A549 (cell line): ENCODE results near the gene IRS4.

Source experiments
- CTCF ChIP-seq: fragments of >200 bp; sonication (Bioruptor Twin); formaldehyde crosslinking; IDR thresholded peaks from 3 replicates; pipeline ENCODE4 v1.5.1; 2016
- EHMT2 ChIP-seq: fragments of 200-600 bp; sonication (generic); IDR thresholded peaks from 2 replicates; pipeline ENCODE4 v1.6.1; 2016; ENCODE audit warnings: antibody characterized with exemption, low read depth, mild to moderate bottlenecking, moderate library complexity
- ELK1 ChIP-seq: fragments of 150-350 bp; IDR thresholded peaks from 2 replicates; pipeline ENCODE4 v1.6.1; 2014; ENCODE audit warnings: low read depth, mild to moderate bottlenecking, low read length
- EP300 ChIP-seq, 2 experiments: fragments of >200 bp; sonication (Bioruptor Twin); formaldehyde crosslinking; IDR thresholded peaks; 2 replicates in 1 of 2; 3 replicates in 1 of 2; pipeline ENCODE4 v1.6.1; 2016 to 2017
- ESRRA ChIP-seq: fragments of 150-350 bp; IDR thresholded peaks from 2 replicates; pipeline ENCODE4 v1.6.1; 2014; ENCODE audit warnings: mild to moderate bottlenecking, low read length, borderline replicate concordance
- FOSL2 ChIP-seq, 2 experiments: fragments of 450-650 bp in 1 of 2; fragments of >200 bp in 1 of 2; sonication (Bioruptor Twin) in 1 of 2; formaldehyde crosslinking; IDR thresholded peaks; 2 replicates each; pipeline versions ENCODE4 v1.5.0 to v1.6.1; 2016 to 2020; ENCODE audit warnings: mild to moderate bottlenecking in 1 of 2, moderate library complexity in 1 of 2
- JUNB ChIP-seq: fragments of >200 bp; sonication (Bioruptor Twin); formaldehyde crosslinking; IDR thresholded peaks from 2 replicates; pipeline ENCODE4 v1.6.1; 2016
- PBX3 ChIP-seq: IDR thresholded peaks from 2 replicates; pipeline ENCODE4 v1.6.1; 2012
- PHF8 ChIP-seq: fragments of 200-600 bp; sonication (generic); IDR thresholded peaks from 2 replicates; pipeline ENCODE4 v1.6.1; 2016; ENCODE audit warnings: low read depth, mild to moderate bottlenecking, antibody characterized with exemption, moderate library complexity, borderline replicate concordance
- POLR2A ChIP-seq: IDR thresholded peaks from 2 replicates; pipeline ENCODE4 v1.6.1; 2012; ENCODE audit warnings: mild to moderate bottlenecking, low read length
- RAD21 ChIP-seq, 2 experiments: fragments of >200 bp in 1 of 2; sonication (Bioruptor Twin) in 1 of 2; formaldehyde crosslinking in 1 of 2; IDR thresholded peaks in 1 of 2; conservative IDR thresholded peaks in 1 of 2; 2 replicates in 1 of 2; 3 replicates in 1 of 2; pipeline ENCODE4 v1.6.1; 2012 to 2018; ENCODE audit warnings: inconsistent platforms in 1 of 2

GRCh38 chrX:108772549-108772948 is 36.2 kb upstream of the IRS4 start:
- TF ChIP-seq CTCF (no peak), PBX3 (no peak), FOSL2 (IDR thresholded peaks at IDR 0.05) (no peak), FOSL2 (CRISPR knock-in tag; IDR thresholded peaks at IDR 0.05) (no peak), JUNB (no peak), EHMT2 (no peak), POLR2A (no peak), ESRRA (no peak), PHF8 (no peak), ELK1 (no peak), EP300 (IDR thresholded peaks at IDR 0.05) (no peak), RAD21 (conservative IDR thresholded peaks at IDR 0.05 in 1 of 2, IDR thresholded peaks at IDR 0.05 in 1 of 2) (no peak)
